Fibroblast of peridontal ligament (primary cell): ENCODE data around the gene PTH1R.
"Not testable (repeated sequence)": the region's sequence is repeated elsewhere in the genome, so short reads cannot be mapped to it uniquely, and the experiment has no call there.

Experiments used
- DNase-seq: peaks from one replicate; pipeline ENCODE4 v3.0.0-alpha.2; 2010; ENCODE audit errors: extremely low read depth

PTH1R gene

GRCh38 chr3:46899151-46900006, 21.9 kb downstream of the PTH1R start:
- DNase-seq: no peak

DNA sequence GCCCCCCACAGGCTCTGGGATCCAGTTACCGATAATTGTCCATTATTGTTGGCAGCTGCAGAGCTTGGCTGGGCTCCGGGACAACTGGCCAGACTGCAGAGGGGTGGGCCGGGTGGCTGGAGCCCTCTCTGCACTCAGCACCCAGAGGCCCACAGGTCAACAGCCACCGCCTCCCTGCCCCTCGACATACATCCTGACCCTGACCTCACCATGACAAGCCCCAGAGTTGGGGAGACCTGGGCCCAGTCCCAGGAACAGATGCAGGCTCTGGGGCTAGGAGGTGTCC, 22.4 kb downstream of the PTH1R start:
- no peak for DNase-seq

GRCh38 chr3:46900356-46900755, 22.8 kb downstream of the PTH1R start:
- no peak for DNase-seq

- no peak for DNase-seq
Observed at GRCh38 chr3:46901061-46901460, 23.5 kb downstream of the PTH1R start.

GRCh38 chr3:46901591-46902187, 24.2 kb downstream of the PTH1R start:
- no peak for DNase-seq

GRCh38 chr3:46902188-46902631, 24.7 kb downstream of the PTH1R start:
- DNase-seq: no peak

- no peak for DNase-seq
Observed at GRCh38 chr3:46903341-46904302, 26.1 kb downstream of the PTH1R start.

GRCh38 chr3:46904303-46905212, 27.0 kb downstream of the PTH1R start:
- no peak for DNase-seq

DNA sequence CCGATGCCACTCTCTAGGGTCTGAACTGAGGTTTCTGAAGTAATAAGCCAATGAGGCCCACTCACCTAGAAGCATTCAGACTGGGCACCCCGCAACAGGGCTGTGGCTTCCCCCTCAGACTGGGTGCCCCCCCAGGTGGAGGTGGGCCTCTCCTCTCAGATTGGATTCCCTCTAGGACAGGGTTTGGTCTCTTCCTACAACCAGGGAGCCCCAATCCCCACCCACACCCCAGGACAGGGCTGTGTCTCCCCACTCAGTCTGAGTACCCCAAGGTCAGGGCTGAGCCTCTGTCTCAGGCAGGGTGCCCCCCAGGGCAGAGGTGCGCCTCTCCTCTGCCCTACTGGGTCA, 27.7 kb downstream of the PTH1R start:
- no peak for DNase-seq

DNA sequence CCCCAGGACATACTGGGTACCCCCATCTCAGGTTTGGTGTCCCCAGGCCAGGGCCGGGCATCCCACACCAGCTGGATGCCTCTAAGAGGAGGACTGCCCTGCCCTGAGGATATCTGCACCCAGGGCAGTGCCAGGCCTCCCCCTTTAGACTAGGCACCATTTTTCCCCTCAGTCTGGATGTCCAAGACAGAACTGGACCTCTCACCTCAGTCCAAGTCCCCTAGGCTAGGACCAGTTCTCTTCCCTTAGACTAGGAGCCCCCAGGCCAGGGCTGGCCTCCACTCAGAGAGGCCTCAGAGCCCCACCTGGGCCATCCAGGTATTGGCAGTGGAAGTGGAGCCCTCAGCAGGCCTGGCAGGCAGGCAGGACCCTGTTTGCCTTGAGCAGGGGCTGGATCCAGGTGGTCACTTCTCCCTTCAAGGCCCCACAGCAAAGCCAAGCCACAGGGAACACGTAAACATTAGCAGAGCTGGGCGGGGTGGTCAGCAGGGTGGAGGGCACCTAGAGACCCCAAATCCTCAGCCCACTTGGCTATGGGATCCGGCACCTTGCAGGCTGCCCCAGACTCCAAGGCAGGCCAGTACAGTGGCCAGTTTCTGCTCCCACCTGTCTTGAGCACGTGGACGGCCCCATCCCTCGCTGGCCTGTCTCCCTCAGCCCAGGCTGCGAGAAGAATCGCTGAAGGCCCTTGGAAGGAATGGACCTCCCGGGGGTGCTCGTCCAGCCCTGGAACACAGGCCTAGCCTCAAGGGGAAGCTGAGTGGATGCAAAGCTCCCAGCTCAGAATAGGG, 28.3 kb downstream of the PTH1R start:
- no peak for DNase-seq

- no peak for DNase-seq
Observed at GRCh38 chr3:46906471-46907058, 29.0 kb downstream of the PTH1R start.

GRCh38 chr3:46907271-46907670, 29.8 kb downstream of the PTH1R start:
- no peak for DNase-seq

GRCh38 chr3:46907960-46908293, 30.4 kb downstream of the PTH1R start:
- no peak for DNase-seq

DNA sequence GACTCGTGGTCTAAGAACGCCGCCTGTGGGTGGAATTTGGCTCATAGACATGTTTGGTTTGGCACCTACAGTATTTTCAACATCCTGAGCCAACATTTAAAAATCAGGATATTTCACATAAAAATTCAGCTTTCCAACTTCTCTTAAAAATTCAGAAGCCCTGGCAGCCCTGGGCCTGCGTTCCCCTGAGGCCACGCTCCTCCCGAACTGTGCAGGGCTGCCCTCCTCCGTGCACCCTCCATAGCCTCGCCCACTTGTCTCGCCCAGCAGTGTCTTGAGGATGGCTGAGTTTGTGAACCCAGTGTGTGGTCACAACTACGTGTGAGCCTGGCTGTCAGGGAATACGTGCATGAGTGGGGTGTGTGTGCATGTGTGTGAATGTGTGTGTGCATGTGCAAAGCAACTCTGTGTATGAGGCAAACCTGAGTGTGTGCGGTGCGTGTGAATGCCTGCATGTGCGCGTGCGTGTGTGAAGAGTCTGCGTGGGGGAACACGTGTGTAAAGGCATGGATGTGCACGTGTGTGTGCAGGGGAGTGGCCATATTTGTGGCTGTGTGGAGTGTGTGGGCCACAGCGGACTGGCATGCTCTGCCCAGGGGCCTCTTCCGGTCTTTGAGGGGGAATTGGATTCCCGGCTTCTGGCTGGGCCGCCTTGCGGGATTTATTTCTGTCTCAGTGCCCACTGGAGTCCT, 30.9 kb downstream of the PTH1R start:
- peak; percentile 83 for DNase-seq

- DNase-seq: no peak
Observed at GRCh38 chr3:46908986-46909534, 31.5 kb downstream of the PTH1R start.

DNA sequence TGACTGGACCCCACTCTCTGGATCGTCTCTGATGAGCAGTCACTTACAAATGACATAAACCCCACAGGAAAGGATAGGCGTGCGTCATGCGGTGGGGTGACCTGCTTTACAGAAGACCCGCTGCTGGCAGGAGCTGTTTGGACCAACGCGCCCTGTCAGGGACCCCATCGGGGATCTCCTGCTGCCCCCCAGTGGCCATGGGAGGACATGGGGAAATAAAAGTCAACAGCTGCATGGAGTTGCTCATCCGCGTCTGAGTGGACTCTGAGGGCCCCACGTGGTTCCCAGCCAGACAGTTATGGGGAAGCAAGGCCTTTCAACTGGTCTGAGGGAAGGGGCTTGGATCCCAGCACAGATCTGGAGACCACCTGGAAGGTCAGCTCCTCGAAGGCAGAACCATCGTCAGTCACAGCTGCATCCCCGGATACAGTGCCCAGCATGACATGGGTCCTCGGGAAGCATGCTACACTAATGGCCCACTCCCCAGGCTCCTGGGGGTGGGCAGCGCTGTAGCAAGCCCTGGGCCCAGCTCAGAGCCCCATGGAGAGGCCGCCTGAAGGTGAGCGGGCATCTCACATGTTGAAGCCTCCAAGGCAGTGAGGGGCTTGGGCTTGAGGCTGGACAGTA, 32.1 kb downstream of the PTH1R start:
- DNase-seq: peak; percentile 77

DNA sequence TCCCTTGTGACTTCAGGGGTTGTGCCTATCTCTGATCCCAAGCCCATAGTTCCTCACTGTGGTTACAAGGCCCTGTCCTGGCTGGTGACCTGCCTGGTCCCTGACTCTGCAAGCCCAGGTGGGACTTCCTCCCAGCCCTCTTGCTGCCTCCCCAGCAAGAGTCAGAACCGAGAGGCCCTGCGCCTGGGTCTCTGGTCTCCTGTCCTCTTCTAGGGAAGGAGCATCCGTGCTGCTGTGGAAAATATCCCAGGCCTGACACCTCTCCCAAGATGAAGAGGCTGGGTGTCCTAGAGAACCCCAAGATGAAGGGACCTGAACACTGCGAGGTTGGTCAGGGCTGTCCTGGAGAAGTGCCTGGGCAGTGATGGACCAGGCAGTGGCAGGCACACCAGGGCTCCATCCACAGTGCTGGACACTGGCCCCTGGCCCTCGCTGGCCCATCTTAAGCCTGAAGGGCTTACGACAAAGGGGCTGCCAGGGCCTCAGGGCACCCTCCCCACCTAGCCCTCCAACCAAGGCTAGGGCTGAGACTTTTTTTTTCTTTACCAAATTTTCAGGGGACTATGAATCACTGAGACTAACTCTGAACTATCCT, 32.7 kb downstream of the PTH1R start:
- DNase-seq: no peak

- DNase-seq: not testable (repeated sequence)
Observed at GRCh38 chr3:46910914-46911313, 33.4 kb downstream of the PTH1R start.

DNA sequence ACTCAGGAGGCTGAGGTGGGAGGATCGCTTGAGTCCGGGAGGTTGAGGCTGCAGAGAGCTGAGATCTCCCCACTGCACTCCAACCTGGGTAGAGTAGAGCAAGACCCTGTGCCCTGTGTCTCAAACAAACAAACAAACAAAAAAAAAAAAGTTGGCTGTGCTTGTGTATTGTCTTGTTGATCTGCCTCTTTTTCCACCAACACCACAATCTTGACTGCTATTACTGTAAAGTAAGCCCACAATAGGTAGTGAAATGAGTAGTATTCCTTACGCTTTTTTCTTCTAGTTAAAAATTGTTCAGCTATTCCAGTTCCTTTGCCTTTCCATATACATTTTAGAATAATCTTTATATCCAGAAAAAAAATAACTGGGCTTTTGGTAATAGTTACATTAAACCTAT, 35.5 kb downstream of the PTH1R start:
- no peak for DNase-seq
